HG02623 (cell line): ENCODE data around the gene MED31.
"Not testable (repeated sequence)": the region's sequence is repeated elsewhere in the genome, so short reads cannot be mapped to it uniquely, and the experiment has no call there.

Source experiments
- ATAC-seq: cut with Tn5 transposase; IDR thresholded peaks from one replicate; pipeline ENCODE4 v1.9.1; 2021; ENCODE audit warnings: moderate library complexity; ENCODE audit not compliant: unreplicated experiment

The MED31 gene

DNA sequence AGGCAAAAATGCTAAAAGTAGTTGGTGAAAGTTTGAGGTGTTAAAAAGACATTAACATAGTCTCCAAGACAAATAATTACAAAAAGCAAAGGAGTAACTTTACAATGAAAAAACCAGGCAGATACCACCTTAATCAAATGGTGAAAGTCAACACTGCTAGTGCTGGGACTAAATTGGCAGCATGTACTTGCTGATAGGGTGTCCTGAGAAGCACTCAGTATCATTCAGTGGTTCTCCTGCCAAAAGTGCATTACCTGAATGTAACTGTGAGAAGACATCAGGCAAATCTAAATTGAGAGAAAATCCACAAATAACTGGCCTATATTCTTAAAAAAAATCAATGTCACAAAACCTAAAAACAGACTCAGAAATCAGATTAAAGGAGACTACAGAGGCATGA lies 18.9 kb downstream of the MED31 start:
- ATAC-seq: no peak

DNA sequence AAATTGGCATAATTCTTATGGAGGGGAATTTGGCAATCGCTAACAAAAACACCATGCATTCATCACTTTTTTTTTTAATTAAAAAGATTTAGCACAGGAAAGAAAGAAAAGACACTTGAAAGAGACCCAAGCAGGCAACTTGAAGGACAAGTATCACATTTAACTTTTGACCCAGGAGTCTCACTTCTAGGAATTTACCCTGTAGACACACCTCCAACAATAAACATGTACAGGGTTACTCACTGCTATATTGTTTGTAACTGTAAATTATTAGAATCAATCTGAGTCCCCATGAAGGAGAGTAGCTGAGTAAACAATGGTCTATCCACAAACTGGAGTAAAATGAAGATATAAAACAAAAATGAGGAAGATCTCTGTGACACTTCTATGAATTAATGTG lies 21.0 kb downstream of the MED31 start:
- ATAC-seq: no peak

DNA sequence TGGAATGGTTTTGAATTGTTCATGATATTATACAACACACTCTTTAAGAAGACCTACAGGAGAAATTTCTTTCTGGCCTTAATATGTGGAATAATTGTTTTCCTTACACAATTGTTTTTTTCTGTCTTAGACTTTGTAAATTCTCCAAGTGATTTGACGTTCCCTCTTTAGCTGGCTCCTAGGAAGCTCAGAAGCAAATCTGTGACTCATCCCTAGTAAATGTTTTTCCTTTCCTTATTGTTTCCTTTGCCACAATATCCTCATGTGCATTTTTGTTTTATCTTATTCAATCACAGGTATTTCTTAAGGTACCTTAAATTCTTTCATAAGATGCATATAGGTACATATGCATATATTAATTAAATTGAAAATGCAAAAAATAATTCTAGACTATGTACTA lies 24.4 kb downstream of the MED31 start:
- no peak for ATAC-seq

DNA sequence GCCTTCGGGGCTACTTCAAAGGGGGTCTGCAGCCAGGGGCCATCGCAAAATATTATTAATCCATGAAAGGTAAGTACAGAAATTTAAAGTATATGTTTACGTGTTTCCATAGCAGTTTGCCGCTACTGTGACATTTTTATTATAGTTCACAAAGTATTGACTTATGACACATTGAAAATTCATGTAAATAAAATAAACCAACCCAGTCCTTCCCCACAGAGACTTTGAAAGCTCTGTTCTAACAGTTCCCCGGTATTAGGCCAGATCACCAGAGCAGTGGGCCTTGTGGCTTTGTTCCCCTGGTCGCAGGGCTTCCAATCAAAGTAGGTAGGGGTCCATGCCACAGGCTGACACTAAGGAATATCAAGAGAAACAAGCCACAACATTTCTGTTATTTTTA lies 24.8 kb downstream of the MED31 start:
- no peak for ATAC-seq

DNA sequence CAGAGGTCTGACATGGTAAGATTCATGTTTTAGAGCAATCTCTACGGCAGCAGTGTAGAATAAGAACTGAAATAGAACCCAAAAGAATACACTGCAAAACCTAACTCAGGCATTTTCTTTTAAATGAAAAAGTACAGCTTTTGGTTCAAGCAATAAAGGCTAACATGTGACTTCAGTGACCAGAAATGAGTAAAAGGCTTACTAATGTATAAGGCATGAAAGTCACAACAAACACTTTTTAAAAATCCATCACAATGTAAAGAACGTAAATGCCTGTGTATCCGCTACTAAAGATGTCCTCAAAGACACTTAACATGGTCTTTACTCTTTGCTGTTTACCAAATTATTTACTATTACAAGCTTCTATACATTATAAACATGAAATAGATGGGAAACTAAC lies 27.5 kb downstream of the MED31 start:
- no peak for ATAC-seq

DNA sequence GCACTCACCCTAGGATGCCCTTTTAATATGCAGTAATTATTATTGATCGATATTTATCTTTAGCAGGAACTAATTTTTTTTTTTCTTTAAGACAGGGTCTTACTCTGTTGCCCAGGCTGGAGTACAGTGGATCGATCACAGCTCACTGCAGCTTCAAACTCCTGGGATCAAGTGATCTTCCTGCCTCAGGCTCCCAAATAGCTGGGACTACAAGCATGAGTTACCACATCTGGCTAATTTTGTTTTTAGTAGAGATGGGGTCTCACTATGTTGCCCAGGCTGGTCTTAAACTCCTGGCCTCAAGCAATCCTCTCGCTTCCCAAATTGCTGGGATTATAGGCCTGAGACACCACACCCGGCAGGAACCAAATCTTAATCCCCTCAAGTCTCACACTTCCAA lies 40.2 kb downstream of the MED31 start:
- ATAC-seq: no peak

DNA sequence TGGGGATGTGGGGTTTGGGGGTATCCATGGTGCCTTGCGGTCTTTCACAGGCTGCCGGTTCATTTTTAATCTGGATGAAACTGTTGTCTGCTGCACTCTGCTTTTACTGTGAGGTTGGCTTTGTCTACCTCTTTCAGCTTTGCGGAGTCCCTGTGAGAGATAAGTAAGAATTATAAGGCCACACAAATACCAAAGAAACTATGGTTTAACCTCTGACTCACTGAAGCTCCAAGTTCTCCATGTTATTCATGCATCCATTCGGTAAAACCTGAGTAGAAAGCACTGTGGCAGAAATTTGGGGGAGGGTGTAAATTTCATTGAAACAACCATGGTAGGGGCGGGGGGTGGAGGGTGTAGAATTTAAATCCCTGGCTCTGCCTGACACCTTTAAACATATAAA lies 41.4 kb downstream of the MED31 start:
- no peak for ATAC-seq

DNA sequence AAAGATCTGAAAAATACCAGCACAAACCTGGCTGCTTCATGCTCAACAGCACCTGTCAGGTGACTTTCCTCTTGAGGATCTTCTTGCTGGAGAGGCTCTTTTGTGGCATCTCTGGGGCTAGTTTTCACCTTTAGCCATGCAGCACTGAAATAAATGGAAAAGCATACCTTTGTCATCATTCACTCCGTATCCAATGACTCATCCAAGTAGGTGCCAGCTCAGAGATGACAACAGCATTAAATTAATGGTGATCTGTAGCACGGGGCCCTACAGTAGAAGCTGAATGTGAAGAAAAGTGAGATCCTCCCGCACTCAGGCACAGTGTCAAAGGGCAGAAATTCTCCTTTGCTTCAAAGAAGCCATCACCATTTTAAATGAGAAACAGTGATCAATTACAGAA lies 43.1 kb downstream of the MED31 start:
- ATAC-seq: no peak

DNA sequence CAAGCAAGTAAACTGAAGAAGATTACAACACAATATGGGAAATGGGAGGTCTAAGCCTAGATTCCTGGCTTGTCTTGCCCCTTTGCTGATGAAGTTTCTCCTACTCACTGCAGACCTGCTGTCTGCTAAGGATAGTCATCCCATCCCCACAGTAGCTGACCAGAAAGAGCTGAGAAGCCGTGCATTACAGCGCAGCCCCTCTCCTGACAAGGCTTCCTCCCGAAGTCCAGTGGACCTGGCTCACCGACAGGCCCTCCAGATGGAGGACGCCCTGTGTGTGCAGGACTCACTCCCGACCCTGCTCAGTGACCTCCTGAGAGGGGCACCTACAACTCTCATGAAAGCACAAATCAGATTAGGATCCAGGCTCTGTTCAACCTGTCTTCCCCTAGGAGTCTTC lies 46.3 kb downstream of the MED31 start:
- ATAC-seq: no peak

DNA sequence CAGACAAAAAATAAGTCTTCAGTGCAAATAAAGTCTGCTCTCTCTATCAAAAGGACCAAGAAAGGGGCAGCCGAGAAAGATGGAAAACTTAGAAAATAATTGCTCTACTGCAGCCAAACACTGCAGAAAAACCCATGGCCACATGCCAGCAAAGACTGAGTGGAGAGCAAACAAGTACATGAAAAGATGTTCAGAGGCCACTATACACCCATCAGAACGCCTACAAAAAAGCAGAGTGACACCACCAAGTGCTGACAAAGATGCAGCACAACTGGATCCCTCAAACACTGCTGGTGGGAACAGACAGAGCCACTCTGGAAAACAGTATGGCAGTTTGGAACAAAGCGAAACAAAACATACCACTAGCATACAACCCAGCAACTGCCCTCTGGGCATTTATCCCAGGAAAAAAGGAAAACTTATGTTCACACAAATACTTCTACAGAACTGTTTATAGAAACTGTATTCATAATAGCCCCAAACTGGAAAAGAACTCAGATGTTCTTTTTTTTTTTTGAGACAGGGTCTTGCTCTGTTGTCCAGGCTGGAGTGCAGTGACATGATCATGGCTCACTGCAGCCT lies 47.6 kb downstream of the MED31 start:
- ATAC-seq: no peak

DNA sequence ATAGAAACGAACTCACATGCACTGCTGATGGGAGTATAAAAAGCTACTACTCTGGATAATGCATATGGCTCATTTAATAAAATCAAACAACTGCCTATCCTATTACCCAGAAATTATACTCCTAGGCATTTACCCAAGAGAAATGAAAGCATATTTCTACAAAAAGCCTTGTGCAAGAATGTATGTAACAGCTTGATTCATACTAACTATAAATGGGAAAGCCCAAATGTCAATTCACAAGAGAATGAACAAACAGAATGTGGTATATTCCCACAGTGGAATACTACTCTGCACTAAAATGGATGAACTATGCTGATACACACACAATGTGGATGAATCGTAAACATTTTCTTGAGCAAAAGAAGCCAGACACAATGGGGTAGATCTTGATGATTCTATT lies 49.3 kb downstream of the MED31 start:
- ATAC-seq: no peak

DNA sequence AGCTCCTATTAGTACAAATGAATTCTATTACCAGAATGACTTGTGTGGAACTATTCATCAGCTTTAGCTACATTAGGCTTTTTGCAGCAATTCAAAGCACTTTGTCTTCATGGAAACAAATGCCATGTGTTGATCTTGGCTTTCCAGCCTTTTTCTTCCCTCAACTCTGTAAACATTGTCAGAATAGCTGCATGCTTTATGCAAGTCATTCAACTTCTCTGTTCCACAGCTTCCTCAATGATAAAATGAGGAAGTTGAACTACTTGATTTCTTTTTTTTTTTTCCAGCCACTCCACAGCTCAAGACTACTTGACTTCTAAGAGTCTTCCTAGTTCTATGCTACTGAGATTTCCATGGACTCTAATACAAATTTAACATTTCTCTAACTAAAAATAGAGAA lies 52.0 kb downstream of the MED31 start:
- ATAC-seq: no peak

DNA sequence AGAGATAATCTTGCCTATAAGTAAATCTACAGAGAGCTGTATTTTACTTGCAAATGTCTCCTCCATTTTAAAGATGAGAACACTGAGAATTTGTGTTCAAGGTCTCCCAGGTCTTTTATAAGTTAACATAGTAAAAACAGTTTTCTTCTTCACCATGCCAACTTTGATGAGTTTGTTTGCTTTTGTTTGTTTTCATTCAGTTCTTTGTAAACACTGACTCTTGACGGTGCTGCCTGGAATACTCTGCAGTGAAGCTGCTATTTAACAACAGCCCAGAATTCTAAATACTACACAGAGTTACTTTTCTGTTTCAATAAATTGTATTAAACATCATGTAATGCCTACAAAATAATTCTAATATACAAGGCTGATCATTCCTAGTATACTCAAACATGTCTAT lies 53.7 kb downstream of the MED31 start:
- no peak for ATAC-seq

DNA sequence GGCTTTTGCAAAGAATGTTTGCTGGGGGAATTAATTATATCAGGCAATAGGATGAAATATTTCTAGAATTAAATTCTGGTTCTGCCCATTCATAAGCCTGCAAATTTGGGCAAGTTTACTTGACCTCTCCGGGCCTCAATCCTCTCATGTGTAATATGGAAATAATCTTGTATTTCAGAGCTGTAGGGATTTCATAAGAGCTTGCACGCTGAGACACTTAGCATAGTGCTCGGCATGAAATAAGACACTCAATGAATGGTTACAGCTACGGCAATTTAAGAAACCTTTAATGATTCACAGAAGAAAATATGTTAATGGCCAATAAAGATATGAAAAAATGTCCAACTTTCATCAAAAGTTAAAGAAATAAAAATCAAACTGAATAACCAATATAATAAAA lies 54.5 kb downstream of the MED31 start:
- no peak for ATAC-seq

DNA sequence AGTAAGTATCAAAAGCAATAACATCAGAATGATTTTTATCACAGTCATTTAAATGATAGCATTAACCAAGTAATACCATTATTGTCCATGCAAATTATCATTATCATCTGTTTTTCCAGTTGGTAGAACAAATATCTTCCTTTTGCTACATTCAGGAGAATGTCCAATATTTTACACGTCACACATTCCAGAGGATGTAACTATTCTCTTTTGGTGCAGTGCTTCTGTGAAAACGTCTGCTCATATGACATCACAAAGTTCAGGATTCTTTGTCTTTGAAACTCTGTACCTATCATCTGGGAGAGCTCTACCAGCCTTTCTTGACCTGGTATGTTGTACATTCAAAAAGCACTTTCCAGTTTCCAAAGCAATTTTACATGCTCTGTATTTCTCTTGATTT lies 54.9 kb downstream of the MED31 start:
- no peak for ATAC-seq

DNA sequence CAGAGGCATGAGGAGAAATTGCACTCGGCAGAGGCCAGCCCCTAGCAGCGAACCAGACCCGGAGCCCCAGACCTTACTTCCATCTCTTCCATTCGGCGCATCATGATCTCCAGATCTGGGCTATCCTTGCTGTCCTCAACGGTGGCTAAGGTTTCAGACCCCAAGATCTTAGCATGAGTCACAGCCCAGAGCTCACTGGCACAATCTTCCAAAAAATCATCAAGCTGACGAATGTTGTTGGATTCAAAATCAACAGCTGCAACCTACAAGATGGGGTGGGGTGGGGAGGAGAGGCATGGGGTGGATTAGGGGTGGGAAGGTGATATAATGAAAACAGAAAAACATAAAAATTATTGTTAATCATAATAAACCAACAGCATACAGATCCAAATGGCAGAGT lies 55.3 kb downstream of the MED31 start:
- no peak for ATAC-seq

DNA sequence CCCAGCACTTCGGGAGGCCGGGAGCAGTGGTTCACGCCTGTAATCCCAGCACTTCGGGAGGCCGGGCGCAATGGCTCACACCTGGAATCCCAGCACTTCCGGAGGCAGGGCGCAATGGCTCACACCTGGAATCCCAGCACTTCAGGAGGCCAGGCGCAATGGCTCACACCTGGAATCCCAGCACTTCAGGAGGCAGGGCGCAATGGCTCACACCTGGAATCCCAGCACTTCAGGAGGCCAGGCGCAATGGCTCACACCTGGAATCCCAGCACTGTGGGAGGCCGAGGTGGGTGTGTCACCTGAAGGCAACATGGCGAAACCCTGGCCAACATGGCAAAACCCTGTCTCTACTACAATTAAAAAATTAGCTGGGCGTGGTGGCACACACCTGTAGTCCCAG lies 58.0 kb downstream of the MED31 start:
- not testable (repeated sequence) for ATAC-seq
